IMR-90 (cell line): ENCODE data around the gene MAP3K8. TPM values are rescaled to one million over a fixed set of nuclear protein-coding genes. Genes with fewer than 3 reads are reported as not detected.

Experiments used
- ATAC-seq: fragments of 200-7000 bp; cut with Tn5 transposase; 2 replicates; pipeline ENCODE4 v1.9.1; 2020; ENCODE audit warnings: low read depth, mild to moderate bottlenecking, moderate library complexity
- BruUV-seq: library from RNA; stranded (reverse); fragments of 400-500 nt; replicated peaks from 2 replicates; lab custom pipeline; 2021; lab: Mats Ljungman, UMichigan
- CTCF ChIA-PET: fragments of 300-600 bp; formaldehyde crosslinking; extraction: SDS; loops from one replicate; lab custom pipeline; 2021; ENCODE audit warnings: antibody characterized with exemption; lab: Yijun Ruan, JAX
- POLR2A ChIA-PET: fragments of 300-600 bp; sonication (Branson Sonifier 250); formaldehyde crosslinking; loops from one replicate; lab custom pipeline; 2022; ENCODE audit warnings: antibody characterized with exemption; ENCODE audit not compliant: unreplicated experiment; lab: Charles Lee
- DNase-seq: peaks from one replicate; pipeline ENCODE4 v3.0.0; 2013
- H2AFZ ChIP-seq: replicated peaks from 2 replicates; pipeline ENCODE3; 2013; ENCODE audit warnings: low read length, mild to moderate bottlenecking; ENCODE audit not compliant: poor library complexity
- H2AK5ac ChIP-seq: 2 replicates; pipeline ENCODE4 v1.6.1; 2013; ENCODE audit warnings: low read depth, low read length, inconsistent platforms
- H2AK9ac ChIP-seq: replicated peaks from 2 replicates; pipeline ENCODE3; 2013; ENCODE audit warnings: mild to moderate bottlenecking, low read depth, low read length, moderate library complexity; ENCODE audit not compliant: poor library complexity
- H2BK120ac ChIP-seq: 2 replicates; pipeline ENCODE4 v1.6.1; 2013; ENCODE audit warnings: low read depth, low read length, inconsistent platforms
- H2BK15ac ChIP-seq: 3 replicates; pipeline ENCODE4 v1.6.1; 2013; ENCODE audit warnings: low read depth, low read length, inconsistent platforms
- H2BK20ac ChIP-seq: 2 replicates; pipeline ENCODE4 v1.6.1; 2013; ENCODE audit warnings: low read depth, mild to moderate bottlenecking, inconsistent platforms, low read length, moderate library complexity
- H2BK5ac ChIP-seq: 2 replicates; pipeline ENCODE4 v1.6.1; 2013; ENCODE audit warnings: mild to moderate bottlenecking, low read depth, low read length, inconsistent platforms; ENCODE audit not compliant: poor library complexity, severe bottlenecking
- H3K14ac ChIP-seq: replicated peaks from 2 replicates; pipeline ENCODE4 v1.6.1; 2013; ENCODE audit warnings: low read depth, low read length, inconsistent platforms
- H3K18ac ChIP-seq: 2 replicates; pipeline ENCODE4 v1.6.1; 2013; ENCODE audit warnings: low read depth, low read length, control low read depth
- H3K23ac ChIP-seq: 2 replicates; pipeline ENCODE4 v1.6.1; 2013; ENCODE audit warnings: low read depth, low read length, inconsistent platforms
- H3K27ac ChIP-seq: 2 replicates; pipeline ENCODE4 v1.5.1; 2013; ENCODE audit warnings: mild to moderate bottlenecking, control low read depth, low read length; ENCODE audit not compliant: insufficient read depth
- H3K27me3 ChIP-seq: 2 replicates; pipeline ENCODE4 v1.6.1; 2013; ENCODE audit warnings: low read length; ENCODE audit not compliant: control insufficient read depth, insufficient read depth
- H3K36me3 ChIP-seq: 2 replicates; pipeline ENCODE4 v1.6.1; 2013; ENCODE audit warnings: low read length, mixed read lengths; ENCODE audit not compliant: control insufficient read depth, insufficient read depth
- H3K4ac ChIP-seq: 2 replicates; pipeline ENCODE4 v1.6.1; 2013; ENCODE audit warnings: low read depth, low read length, inconsistent platforms
- H3K4me1 ChIP-seq: 2 replicates; pipeline ENCODE4 v1.6.1; 2013; ENCODE audit warnings: low read length, mixed read lengths; ENCODE audit not compliant: control insufficient read depth, insufficient read depth
- H3K4me2 ChIP-seq: 2 replicates; pipeline ENCODE4 v1.6.1; 2013; ENCODE audit warnings: low read depth, mild to moderate bottlenecking, control low read depth, low read length, moderate library complexity
- H3K4me3 ChIP-seq: 2 replicates; pipeline ENCODE4 v1.5.1; 2013; ENCODE audit warnings: low read depth, mild to moderate bottlenecking, control low read depth, low read length, moderate library complexity; ENCODE audit not compliant: insufficient read depth
- H3K56ac ChIP-seq: 2 replicates; pipeline ENCODE4 v1.6.1; 2013; ENCODE audit warnings: low read length, inconsistent platforms; ENCODE audit not compliant: insufficient read depth; ENCODE audit errors: extremely low read depth
- H3K79me1 ChIP-seq, 2 experiments: 2 replicates each; pipeline ENCODE4 v1.6.1; 2013; ENCODE audit warnings: low read length in 2 of 2, inconsistent platforms in 1 of 2, low read depth in 1 of 2
- H3K9ac ChIP-seq: 2 replicates; pipeline ENCODE4 v1.6.1; 2013; ENCODE audit warnings: low read depth, low read length, control low read depth
- H3K9me1 ChIP-seq: 2 replicates; pipeline ENCODE4 v1.6.1; 2013; ENCODE audit warnings: low read length, inconsistent platforms; ENCODE audit not compliant: insufficient read depth
- H3K9me3 ChIP-seq: 2 replicates; pipeline ENCODE4 v1.6.1; 2013; ENCODE audit warnings: low read length; ENCODE audit not compliant: control insufficient read depth, insufficient read depth
- H4K20me1 ChIP-seq: 2 replicates; pipeline ENCODE4 v1.6.1; 2013; ENCODE audit warnings: low read length, inconsistent platforms; ENCODE audit not compliant: insufficient read depth
- H4K5ac ChIP-seq: 2 replicates; pipeline ENCODE4 v1.6.1; 2013; ENCODE audit warnings: mild to moderate bottlenecking, low read depth, low read length, control low read depth
- H4K8ac ChIP-seq, 2 experiments: 2 replicates each; pipeline ENCODE4 v1.6.1; 2013; ENCODE audit warnings: low read depth in 2 of 2, low read length in 2 of 2, control low read depth in 1 of 2, inconsistent platforms in 1 of 2
- H4K91ac ChIP-seq: 2 replicates; pipeline ENCODE4 v1.6.1; 2013; ENCODE audit warnings: low read depth, low read length, inconsistent platforms; ENCODE audit not compliant: insufficient read depth
- CEBPB ChIP-seq: IDR thresholded peaks from 2 replicates; pipeline ENCODE4 v1.6.1; 2012; ENCODE audit warnings: low read depth, low read length, improper control_type of control experiment
- CHD1 ChIP-seq: IDR thresholded peaks from 2 replicates; pipeline ENCODE4 v1.6.1; 2012; ENCODE audit warnings: low read depth, low read length, improper control_type of control experiment
- ELK1 ChIP-seq: fragments of 150-350 bp; IDR thresholded peaks from 2 replicates; pipeline ENCODE4 v1.6.1; 2016; ENCODE audit warnings: low read depth, mild to moderate bottlenecking, low read length, moderate library complexity, borderline replicate concordance
- FOS ChIP-seq: fragments of 150-350 bp; IDR thresholded peaks from 2 replicates; pipeline ENCODE4 v1.6.1; 2016; ENCODE audit warnings: low read depth, low read length
- MAZ ChIP-seq: IDR thresholded peaks from 2 replicates; pipeline ENCODE4 v1.6.1; 2012; ENCODE audit warnings: low read depth, mild to moderate bottlenecking, low read length, improper control_type of control experiment, moderate library complexity, borderline replicate concordance
- MXI1 ChIP-seq: IDR thresholded peaks from 2 replicates; pipeline ENCODE4 v1.6.1; 2012; ENCODE audit warnings: low read depth, mild to moderate bottlenecking, low read length, moderate library complexity, borderline replicate concordance
- NFE2L2 ChIP-seq: fragments of 150-350 bp; IDR thresholded peaks from 2 replicates; pipeline ENCODE4 v1.6.1; 2016; ENCODE audit warnings: low read depth, mild to moderate bottlenecking, low read length
- POLR2A ChIP-seq: IDR thresholded peaks from 2 replicates; pipeline ENCODE4 v1.6.1; 2012; ENCODE audit warnings: mild to moderate bottlenecking, low read depth, low read length
- RAD21 ChIP-seq: IDR thresholded peaks from 2 replicates; pipeline ENCODE4 v1.6.1; 2012; ENCODE audit warnings: low read length, improper control_type of control experiment
- RCOR1 ChIP-seq: IDR thresholded peaks from 2 replicates; pipeline ENCODE4 v1.6.1; 2012; ENCODE audit warnings: mild to moderate bottlenecking, low read length, improper control_type of control experiment; ENCODE audit not compliant: insufficient replicate concordance
- RFX5 ChIP-seq: IDR thresholded peaks from 2 replicates; pipeline ENCODE4 v1.8.0; 2012; ENCODE audit warnings: low read depth, mild to moderate bottlenecking, low read length, moderate library complexity
- SMC3 ChIP-seq: fragments of 150-350 bp; IDR thresholded peaks from 2 replicates; pipeline ENCODE4 v1.6.1; 2016; ENCODE audit warnings: low read depth, mild to moderate bottlenecking, antibody characterized with exemption, low read length, moderate library complexity
- USF2 ChIP-seq: fragments of 150-350 bp; IDR thresholded peaks from 2 replicates; pipeline ENCODE4 v1.6.1; 2017; ENCODE audit warnings: mild to moderate bottlenecking, antibody characterized with exemption, low read length, low read depth
- dilution Hi-C: fragments of 300-500 bp; cut with HindIII; formaldehyde crosslinking; loops from one replicate; pipeline ENCODE4 v1.14.3; 2018; ENCODE audit warnings: low sequenced_read_pairs; ENCODE audit not compliant: unreplicated experiment
- in situ Hi-C: fragments of 300-500 bp; cut with MboI; formaldehyde crosslinking; loops from 3 replicates; pipeline ENCODE4 v1.14.3; 2019; ENCODE audit warnings: low sequenced_read_pairs, inconsistent platforms, mixed read lengths
- intact Hi-C: fragments of 100-400 bp; cut with micrococcal nuclease; formaldehyde crosslinking; loops from 2 replicates; pipeline ENCODE4 v1.10.0; 2022
- polyA plus RNA-seq, 3 experiments: library from polyadenylated mRNA; depleted of rRNA; stranded (reverse); fragments of >200 nt; gene quantifications; 2 replicates each; pipeline ENCODE4 v1.2.3, GENCODE V29; 2012; ENCODE audit warnings: low replicate concordance in 1 of 3
- total RNA-seq: library from RNA; depleted of rRNA; stranded (reverse); fragments of >200 nt; gene quantifications from 2 replicates; pipeline ENCODE4 v1.2.3, GENCODE V29; 2012

The MAP3K8 gene
- total and polyA plus RNA-seq, 2 of the 4 experiments (the other 2 are of a cell fraction) = 1.8 to 2.6 TPM

GRCh38 chr10:30481603-30482002 is 47.6 kb downstream of the MAP3K8 start:
- H2AK5ac ChIP-seq = no peak overlapping the region
- TF ChIP-seq MAZ (no peak), USF2 (no peak), SMC3 (no peak), RCOR1 (no peak), RAD21 (no peak), CHD1 (no peak), POLR2A (no peak), CEBPB (no peak), MXI1 (no peak), FOS (no peak), NFE2L2 (no peak), ELK1 (no peak), RFX5 (no peak)
- no peak overlapping the region for H2AFZ ChIP-seq
- DNase-seq (no peak), ATAC-seq (no peak)
- H4K8ac ChIP-seq = no peak overlapping the region
- H3K18ac ChIP-seq = no peak overlapping the region
- H2BK15ac ChIP-seq = no peak overlapping the region
- no peak overlapping the region for H3K9ac ChIP-seq
- H3K4me3 ChIP-seq = no peak overlapping the region
- H2BK120ac ChIP-seq = no peak overlapping the region
- H2BK20ac ChIP-seq = no peak overlapping the region
- no TSS peak for BruUV-seq
- H4K20me1 ChIP-seq = no peaks in the 10 kb centered on the region
- ChIA-PET POLR2A (no interaction called here), CTCF (no interaction called here)
- peaks cover 5% of the 10 kb centered on the region for H3K9me3 ChIP-seq
- dilution Hi-C loops = no loop called here
- H3K23ac ChIP-seq = no peak overlapping the region
- in situ Hi-C loops = no loop called here
- H3K56ac ChIP-seq = no peak overlapping the region
- H2BK5ac ChIP-seq = no peak overlapping the region
- H3K4ac ChIP-seq = no peak overlapping the region
- intact Hi-C loops = no loop called here
- no peak overlapping the region for H4K91ac ChIP-seq
- H3K4me2 ChIP-seq = no peak overlapping the region
- H3K9me1 ChIP-seq = no peaks in the 10 kb centered on the region
- H3K36me3 ChIP-seq = no peaks in the 10 kb centered on the region
- no peak overlapping the region for H3K27ac ChIP-seq
- no peaks in the 10 kb centered on the region for H3K79me1 ChIP-seq
- H3K27me3 ChIP-seq = peaks cover 1% of the 10 kb centered on the region; the same call in 1 of the 2 replicates
- H2AK9ac ChIP-seq = no peak overlapping the region
- H4K5ac ChIP-seq = no peak overlapping the region
- no peak overlapping the region for H3K14ac ChIP-seq
- no peaks in the 10 kb centered on the region for H3K4me1 ChIP-seq
